Activated T-cell treated with anti-CD3 and anti-CD28 coated beads, Interleukin-2, amount 50 U/mL, for 72 hours (primary cell): ENCODE data around the gene LMTK3. TPM values are rescaled to one million over a fixed set of nuclear protein-coding genes. Genes with fewer than 3 reads are reported as not detected.

Experiments used
- ATAC-seq, 2 donors: fragments of 150-1000 bp; cut with Tn5 transposase; replicated peaks in 1 of 2; 2 replicates each; pipeline ENCODE4 v1.10.0; 2021; ENCODE audit warnings: moderate library complexity in 2 of 2, mild to moderate bottlenecking in 1 of 2
- DNase-seq, 2 donors: peaks; one replicate each; pipeline ENCODE4 v3.0.0; 2021 to 2022; ENCODE audit warnings: mixed read lengths in 1 of 2
- H3K27ac Mint-ChIP-seq: one replicate; pipeline ENCODE4 v1.8.0; 2022; ENCODE audit warnings: mild to moderate bottlenecking, moderate library complexity, mixed read lengths
- H3K27me3 Mint-ChIP-seq: one replicate; pipeline ENCODE4 v1.8.0; 2022; ENCODE audit warnings: low read depth, mixed read lengths
- H3K36me3 Mint-ChIP-seq, 2 donors: one replicate each; pipeline ENCODE4 v1.8.0; 2022; ENCODE audit warnings: mixed read lengths in 2 of 2, mild to moderate bottlenecking in 1 of 2; ENCODE audit not compliant: insufficient read depth in 2 of 2
- H3K4me1 Mint-ChIP-seq: one replicate; pipeline ENCODE4 v1.8.0; 2022; ENCODE audit warnings: low read depth, mixed read lengths
- H3K4me3 Mint-ChIP-seq, 2 donors: one replicate each; pipeline ENCODE4 v1.8.0; 2022; ENCODE audit warnings: mild to moderate bottlenecking in 2 of 2, mixed read lengths in 2 of 2, moderate library complexity in 2 of 2
- H3K9me3 Mint-ChIP-seq, 2 donors: one replicate each; pipeline ENCODE4 v1.8.0; 2022; ENCODE audit warnings: mixed read lengths in 2 of 2
- total RNA-seq, 2 donors: library from RNA; stranded (reverse); gene quantifications; one replicate each; pipeline ENCODE4 v1.2.3, GENCODE V29; 2022

LMTK3 gene
- total RNA-seq, 2 donors from 2014 or later: 6.0 to 6.6 TPM

DNA sequence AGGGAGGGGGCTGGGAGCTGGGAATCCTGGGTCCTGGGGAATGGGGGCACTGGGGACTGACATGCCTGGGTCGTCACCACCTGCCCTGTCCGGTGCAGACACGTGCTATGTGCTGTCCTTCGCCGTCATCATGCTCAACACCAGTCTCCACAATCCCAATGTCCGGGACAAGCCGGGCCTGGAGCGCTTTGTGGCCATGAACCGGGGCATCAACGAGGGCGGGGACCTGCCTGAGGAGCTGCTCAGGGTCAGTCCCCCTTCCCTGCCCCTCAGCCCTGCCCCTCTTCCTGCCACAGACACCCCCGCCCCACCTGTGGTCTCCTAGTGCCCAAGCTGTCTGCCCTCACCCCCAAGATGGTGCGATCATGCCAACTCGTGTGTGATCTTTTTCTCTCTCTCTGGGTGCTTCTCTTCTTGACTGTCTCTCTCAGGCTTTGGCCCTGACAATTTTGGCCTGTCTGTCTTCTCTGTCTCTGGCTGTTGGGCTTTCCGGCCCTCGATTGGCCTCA is 37.5 kb downstream of the LMTK3 start:
- no peak for ATAC-seq
- Mint-ChIP-seq H3K4me3 (no peak overlapping the region), H3K4me1 (peaks cover 4% of the 10 kb centered on the region), H3K9me3 (no peaks in the 10 kb centered on the region), H3K27me3 (no peaks in the 10 kb centered on the region), H3K36me3 (peaks cover 0 to 10% of the 10 kb centered on the region in 2 donors), H3K27ac (no peak overlapping the region)
- DNase-seq: no peak

- DNase-seq: no peak
- ATAC-seq: no peak
- H3K27me3 Mint-ChIP-seq: no peaks in the 10 kb centered on the region
- no peak overlapping the region for H3K27ac Mint-ChIP-seq
- H3K4me1 Mint-ChIP-seq: peaks cover 9% of the 10 kb centered on the region
- H3K36me3 Mint-ChIP-seq: peaks cover 0 to 10% of the 10 kb centered on the region in 2 donors
- H3K9me3 Mint-ChIP-seq: no peaks in the 10 kb centered on the region
- H3K4me3 Mint-ChIP-seq: no peak overlapping the region
Measured at GRCh38 chr19:48473161-48473966, 38.3 kb downstream of the LMTK3 start.

GRCh38 chr19:48471836-48472235 is 39.8 kb downstream of the LMTK3 start:
- no peak overlapping the region for H3K27ac Mint-ChIP-seq
- H3K4me3 Mint-ChIP-seq: no peak overlapping the region
- no peaks in the 10 kb centered on the region for H3K9me3 Mint-ChIP-seq
- H3K36me3 Mint-ChIP-seq: peaks cover 0 to 10% of the 10 kb centered on the region in 2 donors
- no peak for ATAC-seq
- peaks cover 17% of the 10 kb centered on the region for H3K4me1 Mint-ChIP-seq
- no peaks in the 10 kb centered on the region for H3K27me3 Mint-ChIP-seq
- DNase-seq: no peak

- Mint-ChIP-seq H3K36me3 (peaks cover 0 to 10% of the 10 kb centered on the region in 2 donors), H3K4me3 (peak overlapping the region; percentile 3 to 89), H3K27ac (no peak overlapping the region), H3K4me1 (peaks cover 17% of the 10 kb centered on the region), H3K9me3 (no peaks in the 10 kb centered on the region), H3K27me3 (no peaks in the 10 kb centered on the region)
- ATAC-seq: no peak
- DNase-seq: no peak
Measured at GRCh38 chr19:48470856-48471255, 40.8 kb downstream of the LMTK3 start.

GRCh38 chr19:48469934-48470680 is 41.5 kb downstream of the LMTK3 start:
- DNase-seq (no peak), ATAC-seq (no peak)
- H3K27ac Mint-ChIP-seq: no peak overlapping the region
- peak overlapping the region; percentile 81 to 89 for H3K4me3 Mint-ChIP-seq
- peaks cover 0 to 8% of the 10 kb centered on the region in 2 donors for H3K36me3 Mint-ChIP-seq
- H3K9me3 Mint-ChIP-seq: no peaks in the 10 kb centered on the region
- no peaks in the 10 kb centered on the region for H3K27me3 Mint-ChIP-seq
- peaks cover 23% of the 10 kb centered on the region for H3K4me1 Mint-ChIP-seq

DNA sequence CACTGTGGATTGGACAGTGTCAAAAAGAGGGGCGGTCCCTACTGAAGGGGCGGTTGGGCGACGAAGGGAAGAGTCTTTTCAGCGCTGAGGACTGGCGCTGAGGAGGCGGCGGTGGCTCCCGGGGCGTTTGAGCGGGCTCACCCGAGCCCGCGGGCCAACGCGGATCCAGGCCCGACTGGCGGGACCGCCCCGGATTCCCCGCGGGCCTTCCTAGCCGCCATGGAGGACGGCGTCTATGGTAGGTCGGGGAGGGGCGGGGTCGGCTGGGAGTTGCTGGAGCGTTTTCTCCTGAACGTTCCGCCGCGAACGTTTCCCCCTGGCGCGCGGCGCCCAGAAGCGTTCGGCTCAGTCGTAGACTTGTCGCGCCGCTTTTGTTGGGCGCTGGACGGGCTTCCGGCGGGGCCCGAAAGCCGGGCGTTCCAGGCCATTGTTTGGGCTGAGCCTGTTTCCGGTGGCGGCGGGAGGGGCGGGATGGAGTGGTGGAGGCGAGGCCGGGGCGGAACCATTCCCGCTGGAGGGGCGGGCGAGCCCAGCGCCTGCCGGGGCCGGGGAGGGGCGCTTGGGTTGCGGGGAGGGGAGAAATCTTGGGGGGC is 42.2 kb downstream of the LMTK3 start, which contains the start of gene CYTH2:
CYTH2 (plus strand) TSS at position 81 of the 593 bp plus-strand sequence; CDS start at position 220, 139 bp downstream.
- peaks cover 23% of the 10 kb centered on the region for H3K4me1 Mint-ChIP-seq
- H3K9me3 Mint-ChIP-seq: no peaks in the 10 kb centered on the region
- peak within 1 kb of the TSS; percentile 27 for H3K27ac Mint-ChIP-seq
- ATAC-seq: peak; percentile 38 to 49
- H3K4me3 Mint-ChIP-seq: peak within 1 kb of the TSS; percentile 81 to 89
- no peaks in the 10 kb centered on the region for H3K27me3 Mint-ChIP-seq
- H3K36me3 Mint-ChIP-seq: peaks cover 0 to 7% of the 10 kb centered on the region in 2 donors
- peak; percentile 79 to 81 for DNase-seq

DNA sequence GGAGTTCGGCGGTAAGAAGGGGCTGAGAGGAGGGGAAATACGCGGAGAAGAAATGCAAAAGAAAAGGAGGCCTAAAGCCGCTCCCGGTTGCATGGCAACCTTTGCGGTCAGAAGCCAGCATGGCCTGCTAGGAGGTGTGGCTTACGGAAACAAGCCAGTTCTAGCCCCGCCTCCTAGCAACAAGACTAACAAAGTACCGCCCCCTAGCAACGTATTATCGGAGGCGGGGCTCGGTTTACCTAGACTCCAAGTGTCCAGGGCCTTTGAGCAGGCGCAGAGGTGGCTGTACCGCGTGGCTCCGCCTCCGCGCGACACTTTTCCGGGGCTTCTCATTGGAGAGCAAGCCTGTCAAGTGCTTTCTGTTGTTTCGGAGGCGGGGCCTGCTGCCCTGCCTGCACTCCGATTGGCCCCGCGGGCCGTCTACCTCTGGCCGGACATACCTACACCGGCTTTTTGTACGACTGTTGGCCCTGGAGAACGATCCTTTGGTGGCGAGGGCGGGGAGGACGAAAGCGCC is 42.8 kb downstream of the LMTK3 start:
- H3K4me3 Mint-ChIP-seq: peak overlapping the region; percentile 81 to 89
- H3K36me3 Mint-ChIP-seq: peaks cover 0 to 5% of the 10 kb centered on the region in 2 donors
- H3K27ac Mint-ChIP-seq: peak overlapping the region; percentile 27
- H3K9me3 Mint-ChIP-seq: no peaks in the 10 kb centered on the region
- peak; percentile 91 to 92 for ATAC-seq
- H3K4me1 Mint-ChIP-seq: peaks cover 23% of the 10 kb centered on the region
- DNase-seq: peak; percentile 99
- no peaks in the 10 kb centered on the region for H3K27me3 Mint-ChIP-seq

DNA sequence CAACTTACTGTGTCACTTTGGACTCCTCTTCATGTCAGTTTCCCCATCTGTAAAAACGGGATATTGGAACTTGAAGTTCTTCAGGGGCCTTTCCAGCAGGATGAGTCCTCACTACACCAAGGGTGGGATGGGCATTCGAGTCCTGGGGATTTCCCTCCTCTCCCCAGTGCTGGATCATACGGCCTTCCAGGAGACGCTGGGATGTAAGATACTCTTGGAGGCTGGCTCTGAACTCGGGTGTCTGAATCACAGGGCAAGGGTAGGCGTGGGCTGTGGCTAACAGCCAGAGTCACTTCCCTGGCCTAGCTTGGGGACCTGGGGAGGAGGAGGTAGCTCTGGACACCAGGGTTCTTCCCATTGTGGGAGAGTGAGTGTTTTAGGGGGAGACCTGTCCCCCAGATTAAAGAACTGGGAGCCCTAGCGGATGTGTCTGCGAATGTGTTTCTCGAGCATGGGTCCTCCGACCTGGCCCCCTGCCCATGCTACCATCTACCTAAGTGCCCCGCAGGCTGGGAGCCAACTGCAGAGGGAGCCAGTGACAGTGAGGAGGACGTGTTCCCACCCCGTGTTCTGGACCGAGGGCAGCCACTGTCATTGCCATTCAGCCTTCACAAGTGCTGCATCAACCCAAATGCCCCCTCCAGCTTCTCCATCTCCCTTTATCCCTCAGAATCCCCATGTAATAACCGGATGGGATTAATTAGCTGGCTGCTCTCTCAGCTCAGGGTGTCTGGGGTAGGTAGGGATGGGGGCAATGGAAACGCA is 44.9 kb downstream of the LMTK3 start:
- Mint-ChIP-seq H3K36me3 (no peaks in the 10 kb centered on the region), H3K4me3 (no peak overlapping the region), H3K27ac (no peak overlapping the region), H3K27me3 (no peaks in the 10 kb centered on the region), H3K4me1 (peaks cover 23% of the 10 kb centered on the region), H3K9me3 (no peaks in the 10 kb centered on the region)
- ATAC-seq (no peak), DNase-seq (no peak)

- H3K4me1 Mint-ChIP-seq: peaks cover 23% of the 10 kb centered on the region
- H3K36me3 Mint-ChIP-seq: peaks cover 0 to 1% of the 10 kb centered on the region in 2 donors
- no peak for DNase-seq
- H3K27ac Mint-ChIP-seq: no peak overlapping the region
- H3K9me3 Mint-ChIP-seq: no peaks in the 10 kb centered on the region
- H3K4me3 Mint-ChIP-seq: peak overlapping the region in 1 of 2 donors; percentile 9
- no peaks in the 10 kb centered on the region for H3K27me3 Mint-ChIP-seq
- no peak for ATAC-seq
Measured at GRCh38 chr19:48465215-48465614, 46.4 kb downstream of the LMTK3 start.

DNA sequence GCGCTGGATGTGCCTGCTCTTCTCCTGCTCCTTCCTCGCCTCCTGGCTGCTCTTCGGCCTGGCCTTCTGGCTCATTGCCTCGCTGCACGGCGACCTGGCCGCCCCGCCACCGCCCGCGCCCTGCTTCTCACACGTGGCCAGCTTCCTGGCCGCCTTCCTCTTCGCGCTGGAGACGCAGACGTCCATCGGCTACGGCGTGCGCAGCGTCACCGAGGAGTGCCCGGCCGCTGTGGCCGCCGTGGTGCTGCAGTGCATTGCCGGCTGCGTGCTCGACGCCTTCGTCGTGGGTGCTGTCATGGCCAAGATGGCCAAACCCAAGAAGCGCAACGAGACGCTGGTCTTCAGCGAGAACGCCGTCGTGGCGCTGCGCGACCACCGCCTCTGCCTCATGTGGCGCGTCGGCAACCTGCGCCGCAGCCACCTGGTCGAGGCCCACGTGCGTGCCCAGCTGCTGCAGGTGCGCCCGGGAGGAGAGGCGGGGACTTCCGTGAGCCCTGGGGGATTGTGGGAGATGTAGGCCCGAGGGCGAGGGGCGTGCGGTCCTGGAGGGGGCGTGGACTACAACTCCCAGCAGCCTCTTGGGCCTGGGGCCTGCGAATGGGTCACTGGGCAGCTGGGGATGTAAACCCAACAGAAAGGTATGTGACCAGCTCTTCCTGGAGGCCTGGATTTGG is 49.5 kb downstream of the LMTK3 start:
- Mint-ChIP-seq H3K36me3 (peaks cover 0 to 3% of the 10 kb centered on the region in 2 donors), H3K4me1 (peaks cover 6% of the 10 kb centered on the region), H3K27ac (no peak overlapping the region), H3K4me3 (no peak overlapping the region), H3K27me3 (no peaks in the 10 kb centered on the region), H3K9me3 (no peaks in the 10 kb centered on the region)
- ATAC-seq (no peak), DNase-seq (no peak)

- no peak overlapping the region for H3K4me3 Mint-ChIP-seq
- peaks cover 6% of the 10 kb centered on the region for H3K4me1 Mint-ChIP-seq
- no peak for ATAC-seq
- no peak overlapping the region for H3K27ac Mint-ChIP-seq
- DNase-seq: no peak
- H3K27me3 Mint-ChIP-seq: no peaks in the 10 kb centered on the region
- H3K9me3 Mint-ChIP-seq: no peaks in the 10 kb centered on the region
- H3K36me3 Mint-ChIP-seq: peaks cover 0 to 6% of the 10 kb centered on the region in 2 donors
Measured at GRCh38 chr19:48461651-48461981, 50.0 kb downstream of the LMTK3 start.

- Mint-ChIP-seq H3K36me3 (peaks cover 0 to 6% of the 10 kb centered on the region in 2 donors), H3K9me3 (no peaks in the 10 kb centered on the region), H3K4me1 (no peaks in the 10 kb centered on the region), H3K27ac (no peak overlapping the region), H3K4me3 (no peak overlapping the region), H3K27me3 (no peaks in the 10 kb centered on the region)
- ATAC-seq (no peak), DNase-seq (no peak)
Measured at GRCh38 chr19:48458016-48458415, 53.6 kb downstream of the LMTK3 start.
